HG03558 (cell line): ENCODE measurements around the gene POTEG.
"Not testable (repeated sequence)": the region's sequence is repeated elsewhere in the genome, so short reads cannot be mapped to it uniquely, and the experiment has no call there.

ENCODE experiments used
- ATAC-seq: cut with Tn5 transposase; IDR thresholded peaks from one replicate; pipeline ENCODE4 v1.9.1; 2021; ENCODE audit warnings: moderate number of reproducible peaks; ENCODE audit not compliant: unreplicated experiment; ENCODE audit errors: extremely low read depth

The POTEG gene

DNA sequence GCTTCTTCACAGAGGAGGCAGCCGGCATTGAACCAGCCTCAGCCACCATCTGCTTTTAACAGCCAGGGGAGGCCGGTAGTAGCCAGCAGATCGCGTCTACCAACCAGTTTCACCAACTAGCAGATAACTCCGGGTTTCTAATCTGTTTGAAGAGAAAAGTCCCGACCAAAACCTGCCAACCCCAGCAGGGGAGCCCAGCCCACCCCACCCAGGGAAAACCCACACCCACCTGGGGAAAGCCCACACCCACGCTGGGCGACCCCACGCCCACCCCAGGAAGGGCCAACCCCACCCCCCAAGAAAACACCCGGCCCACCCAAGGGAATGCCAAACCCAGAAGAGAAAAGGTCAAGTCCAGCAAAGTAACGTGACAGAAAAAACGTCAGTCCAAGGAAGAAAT lies at the start of gene POTEG:
TSS of gene POTEG (minus strand) at position 101 of the 400 bp plus-strand sequence. CDS start at position 49, 52 bp downstream.
- not testable (repeated sequence) for ATAC-seq

DNA sequence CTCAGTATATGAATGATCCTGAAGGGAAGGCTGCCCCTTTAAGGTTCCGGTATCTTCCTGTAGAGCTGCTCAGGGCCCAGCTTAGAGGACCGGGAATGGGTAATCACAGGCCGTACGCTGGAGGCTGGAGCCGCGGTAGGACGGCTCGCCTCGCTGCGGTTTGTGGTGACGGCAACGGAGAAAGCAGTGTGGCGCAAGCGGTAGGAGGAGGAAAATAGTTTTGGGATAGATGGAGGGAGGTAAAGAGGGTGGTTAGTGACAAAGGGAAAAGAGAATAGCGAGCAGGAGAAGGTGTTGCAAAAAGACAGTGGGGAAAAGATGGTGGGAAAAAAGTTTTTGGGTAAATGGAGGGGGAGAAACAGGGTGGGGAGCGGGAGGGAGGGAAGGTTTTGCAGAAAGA lies 48.0 kb upstream of the POTEG start:
- ATAC-seq = not testable (repeated sequence)

DNA sequence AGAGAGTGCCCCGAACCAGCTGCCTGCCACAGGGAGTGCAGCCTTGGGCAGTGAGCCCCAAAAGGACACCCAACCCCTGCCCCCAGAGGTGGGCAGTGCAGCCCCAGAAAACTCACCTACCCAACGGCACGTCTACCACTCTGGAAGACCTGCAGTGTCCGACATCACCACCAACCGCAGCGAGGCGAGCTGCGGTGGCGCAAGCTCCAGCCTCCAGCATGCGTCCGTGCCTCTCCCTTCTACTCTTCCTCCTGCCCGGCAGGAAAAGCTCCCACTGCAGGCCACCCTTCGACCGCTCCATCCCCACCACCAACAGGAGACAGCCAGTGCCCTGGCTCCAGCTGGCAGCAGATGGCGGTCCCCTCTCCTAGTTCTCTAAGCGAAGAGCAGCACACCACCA lies 47.3 kb upstream of the POTEG start:
- ATAC-seq = not testable (repeated sequence)

DNA sequence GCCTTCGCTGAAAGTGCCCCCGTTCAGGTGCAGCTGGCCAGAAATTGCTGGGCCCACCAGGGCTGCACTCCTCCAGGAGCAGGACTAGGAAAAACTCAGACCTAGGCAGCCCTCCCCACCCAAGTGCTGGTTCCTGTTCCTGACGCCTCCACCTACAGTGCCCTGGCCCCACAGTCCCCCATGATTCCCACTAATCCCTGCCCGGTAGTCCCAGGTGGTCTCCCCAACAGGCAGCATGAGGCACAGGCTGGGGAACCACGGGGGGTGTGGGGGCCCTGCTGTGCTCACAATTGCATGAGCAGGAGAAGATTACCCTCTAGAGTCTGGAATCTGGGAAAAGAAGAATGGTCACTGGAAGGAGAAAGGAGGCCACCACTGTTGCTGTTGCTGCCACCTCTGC lies 46.4 kb upstream of the POTEG start:
- ATAC-seq = not testable (repeated sequence)

DNA sequence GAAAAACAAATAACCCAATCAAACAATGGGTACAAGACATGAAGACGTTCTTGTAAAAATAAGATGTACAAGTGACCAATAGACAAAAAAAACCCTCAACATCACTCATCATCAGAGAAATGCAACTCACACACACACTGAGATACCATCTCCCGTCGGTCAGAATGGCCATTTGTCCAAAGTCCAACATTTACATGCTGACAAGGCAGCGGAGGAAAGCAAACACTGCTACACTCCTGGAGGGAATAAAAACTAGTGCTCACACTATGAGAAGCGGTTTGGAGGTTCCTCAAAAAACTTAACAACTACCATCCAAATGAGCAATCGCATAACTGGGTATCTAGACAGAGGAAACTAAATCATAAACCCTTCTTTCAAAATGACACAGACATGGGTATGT lies 11.6 kb upstream of the POTEG start:
- ATAC-seq = not testable (repeated sequence)

DNA sequence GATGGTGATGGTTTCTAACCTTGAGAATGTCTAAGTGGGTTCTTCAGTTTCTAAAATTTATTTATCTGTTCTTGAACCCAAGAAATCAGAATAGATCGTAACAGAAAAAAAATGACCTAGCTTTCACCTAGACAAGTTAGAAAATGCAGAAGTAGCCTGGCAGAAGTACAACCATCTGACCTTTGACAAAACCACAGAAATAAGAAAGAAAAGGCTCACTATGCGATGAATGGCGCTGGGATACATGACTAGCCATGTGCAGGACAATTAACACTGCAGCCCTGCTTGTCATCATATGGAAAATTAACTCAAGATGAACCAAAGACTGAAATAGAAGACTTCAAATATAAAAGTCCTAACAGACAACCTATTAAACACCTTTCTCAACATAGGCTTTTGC lies 5.7 kb upstream of the POTEG start:
- not testable (repeated sequence) for ATAC-seq

DNA sequence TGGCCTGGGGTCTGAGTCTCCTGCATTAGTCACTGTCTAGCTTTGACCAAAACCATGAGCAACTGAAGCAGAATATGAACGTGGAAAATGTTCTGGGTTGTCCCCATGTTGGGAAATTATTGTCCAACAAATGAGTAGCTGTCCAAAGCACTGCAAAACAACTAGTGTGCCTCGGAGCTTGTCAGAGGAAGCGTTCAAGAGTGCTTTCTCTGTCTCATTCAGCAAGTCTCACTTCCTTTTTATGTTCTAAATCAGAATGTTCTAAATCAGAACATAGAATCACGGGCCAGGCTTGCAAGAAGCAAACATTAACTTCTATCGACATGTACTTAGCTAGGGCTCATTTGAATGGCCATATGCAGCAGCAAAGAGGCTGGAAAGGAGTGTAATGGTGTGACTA lies 5.1 kb upstream of the POTEG start:
- ATAC-seq = not testable (repeated sequence)

DNA sequence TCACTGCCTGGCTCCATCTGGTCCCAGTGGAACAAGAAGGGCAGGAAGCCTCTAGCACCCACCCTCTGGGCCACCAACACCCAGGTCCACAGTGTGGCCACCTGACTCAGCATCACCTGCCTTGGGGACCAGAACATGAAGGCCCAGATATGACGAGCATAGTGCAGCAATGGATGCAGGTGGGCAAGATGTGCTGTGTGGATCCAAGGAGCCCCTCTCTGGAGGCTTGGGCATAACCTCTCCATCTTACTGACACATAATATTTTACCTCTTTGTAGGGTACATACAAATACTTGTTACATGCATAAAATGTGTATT lies 2.9 kb upstream of the POTEG start:
- ATAC-seq = not testable (repeated sequence)

DNA sequence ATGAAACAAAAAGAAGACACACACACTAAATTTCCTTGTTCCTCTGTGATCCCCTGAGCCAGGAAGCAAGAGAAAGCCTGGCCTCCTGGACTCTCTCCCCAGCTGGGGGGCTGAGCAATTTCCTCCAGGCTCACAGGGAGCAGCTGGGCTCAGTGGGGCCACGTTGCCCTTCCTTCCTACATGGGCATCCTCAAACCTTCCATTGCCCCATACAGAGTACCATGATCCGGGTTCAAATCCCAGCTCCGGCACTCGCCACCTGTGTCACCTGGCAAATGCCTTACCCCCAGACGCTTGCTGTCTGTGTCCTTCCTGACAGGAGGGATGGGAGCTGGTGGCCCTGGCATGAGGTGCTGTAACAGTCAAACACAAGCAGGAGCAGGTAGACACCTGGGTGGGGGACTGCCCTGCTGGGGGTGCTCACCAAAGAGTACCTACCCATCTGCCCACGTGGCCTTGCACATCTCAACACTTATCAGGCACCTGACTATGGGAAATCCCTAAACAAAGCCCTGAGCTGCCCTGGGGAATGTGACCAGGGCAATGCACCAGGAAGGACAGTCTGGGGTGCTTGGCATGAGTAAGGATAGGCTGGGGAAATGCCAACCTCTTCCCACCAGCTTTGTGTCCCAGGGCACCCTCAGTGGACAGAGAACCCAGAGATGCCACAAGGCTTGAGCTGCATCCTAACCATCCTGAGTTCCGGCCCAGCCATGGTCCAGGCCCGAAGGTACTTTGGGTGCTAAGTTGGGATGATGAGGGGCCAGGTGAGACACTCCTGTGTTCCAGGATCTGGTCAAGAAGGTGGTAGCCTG lies 2.4 kb upstream of the POTEG start:
- not testable (repeated sequence) for ATAC-seq

DNA sequence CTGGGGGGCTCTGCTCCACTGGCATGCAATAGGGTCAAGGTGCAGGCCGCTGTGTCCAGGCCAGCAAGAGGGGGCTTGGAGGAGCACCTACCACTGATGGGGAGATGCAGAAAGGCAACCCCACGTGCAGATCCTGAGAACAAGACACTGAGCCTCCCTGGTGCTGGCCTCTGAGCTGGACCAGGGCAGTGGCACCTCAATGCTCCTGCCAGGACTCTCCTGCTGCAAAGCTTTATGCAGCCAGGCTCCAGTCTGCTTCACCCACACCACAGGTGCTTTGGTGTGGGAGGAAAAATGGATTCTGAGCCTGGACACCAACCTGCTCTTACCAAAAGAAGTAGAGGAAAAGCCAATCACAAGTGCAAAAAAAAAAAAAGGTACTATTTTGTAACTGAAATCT lies 1.7 kb upstream of the POTEG start:
- not testable (repeated sequence) for ATAC-seq

DNA sequence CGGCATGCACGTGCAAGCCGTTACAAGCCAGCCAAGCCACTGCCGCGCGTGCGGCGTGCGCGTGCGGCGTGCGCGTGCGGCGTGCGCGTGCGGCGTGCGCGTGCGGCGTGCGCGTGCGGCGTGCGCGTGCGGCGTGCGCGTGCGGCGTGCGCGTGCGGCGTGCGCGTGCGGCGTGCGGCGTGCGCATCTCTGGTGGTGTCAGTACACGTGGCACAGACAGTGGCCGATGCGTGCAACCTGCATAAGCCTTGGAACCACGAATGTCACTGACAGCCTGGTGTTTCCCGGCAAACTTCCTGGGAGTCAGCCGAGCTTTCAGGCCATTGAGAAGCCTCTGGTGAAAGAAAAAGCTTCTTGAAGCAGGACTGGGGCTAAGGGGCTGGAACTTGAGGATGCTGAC lies 750 bp upstream of the POTEG start:
- not testable (repeated sequence) for ATAC-seq

DNA sequence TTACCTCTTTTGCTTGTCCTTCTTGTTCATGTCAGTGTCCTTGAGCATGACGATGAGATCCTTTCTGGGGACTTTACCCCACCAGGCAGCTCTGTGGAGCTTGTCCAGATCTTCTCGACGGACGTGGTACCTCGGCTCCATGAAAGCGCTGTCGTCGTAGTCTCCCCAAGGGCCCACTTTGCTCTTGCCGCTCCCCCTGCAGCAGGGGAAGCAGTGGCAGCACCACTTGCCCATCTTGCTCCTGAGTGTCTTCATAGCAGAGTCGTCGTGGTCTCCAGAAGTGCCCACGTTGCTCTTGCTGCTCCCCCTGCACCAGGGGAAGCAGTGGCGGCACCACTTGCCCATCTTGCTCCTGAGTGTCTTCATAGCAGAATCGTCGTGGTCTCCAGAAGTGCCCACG lies 376 bp downstream of the POTEG start:
- ATAC-seq = not testable (repeated sequence)

DNA sequence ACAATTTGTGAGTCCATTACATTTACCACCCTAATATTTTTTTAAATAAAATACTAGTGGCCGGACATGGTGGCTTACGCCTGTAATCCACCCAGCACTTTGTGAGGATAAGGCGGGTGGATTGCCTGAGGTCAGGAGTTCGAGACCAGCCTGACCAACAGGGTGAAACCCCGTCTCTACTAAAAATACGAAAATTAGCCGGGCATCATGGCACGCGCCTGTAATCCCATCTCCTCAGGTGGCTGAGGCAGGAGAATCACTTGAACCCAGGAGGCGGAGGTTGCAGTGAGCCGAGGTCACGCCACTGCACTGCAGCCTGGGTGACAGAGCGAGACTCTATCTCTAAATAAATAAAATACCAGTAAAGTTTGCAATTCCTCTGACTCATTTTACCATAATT lies 25.6 kb downstream of the POTEG start:
- not testable (repeated sequence) for ATAC-seq

DNA sequence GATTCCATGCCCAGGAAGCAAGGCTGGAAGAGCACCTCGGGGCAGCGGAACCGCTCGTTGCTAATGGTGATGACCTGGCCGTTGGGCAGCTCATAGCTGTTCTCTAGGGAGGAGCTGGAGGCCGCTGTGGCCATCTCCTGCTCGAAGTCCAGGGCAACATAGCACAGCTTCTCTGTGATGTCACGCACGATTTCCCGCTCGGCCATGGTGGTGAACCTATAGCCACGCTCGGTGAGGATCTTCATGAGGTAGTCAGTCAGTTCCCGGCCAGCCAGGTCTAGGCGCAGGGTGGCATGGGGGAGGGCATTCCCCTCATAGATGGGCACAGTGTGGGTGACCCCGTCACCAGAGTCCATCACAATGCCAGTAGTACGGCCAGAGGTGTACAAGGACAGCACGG lies 32.0 kb downstream of the POTEG start:
- not testable (repeated sequence) for ATAC-seq

DNA sequence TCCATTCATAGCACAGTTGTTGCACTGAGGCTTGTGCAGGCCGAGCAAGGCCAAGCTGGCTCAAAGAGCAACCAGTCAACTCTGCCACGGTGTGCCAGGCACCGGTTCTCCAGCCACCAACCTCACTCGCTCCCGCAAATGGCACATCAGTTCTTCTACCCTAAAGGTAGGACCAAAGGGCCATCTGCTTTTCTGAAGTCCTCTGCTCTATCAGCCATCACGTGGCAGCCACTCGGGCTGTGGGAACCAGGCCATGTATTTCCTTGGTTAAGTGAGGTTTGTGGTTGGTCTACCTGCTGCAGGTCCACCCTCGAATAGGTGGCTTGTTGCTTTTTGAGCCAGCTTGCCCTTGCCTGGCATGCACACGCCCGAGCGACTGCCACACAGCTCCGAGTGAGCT lies 39.4 kb downstream of the POTEG start:
- ATAC-seq = not testable (repeated sequence)

DNA sequence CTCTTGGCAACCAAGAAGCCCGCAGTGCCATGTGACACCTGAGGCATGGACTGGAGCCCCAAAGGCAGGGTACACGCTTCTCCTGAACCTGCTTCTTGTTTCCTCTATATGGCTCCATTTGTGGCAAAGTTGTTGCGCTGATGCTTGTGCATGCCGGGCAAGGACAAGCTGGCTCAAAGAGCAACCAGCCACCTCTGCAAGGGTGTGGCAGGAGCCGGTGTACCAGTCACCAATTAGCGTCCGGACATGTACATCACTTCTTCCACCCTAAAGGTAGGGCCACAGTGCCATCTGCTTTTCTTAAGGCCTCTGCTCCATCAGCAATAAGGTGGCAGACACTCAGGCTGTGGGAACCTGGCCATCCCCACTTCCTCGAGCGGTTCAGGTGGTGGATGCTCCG lies 43.9 kb downstream of the POTEG start:
- not testable (repeated sequence) for ATAC-seq

DNA sequence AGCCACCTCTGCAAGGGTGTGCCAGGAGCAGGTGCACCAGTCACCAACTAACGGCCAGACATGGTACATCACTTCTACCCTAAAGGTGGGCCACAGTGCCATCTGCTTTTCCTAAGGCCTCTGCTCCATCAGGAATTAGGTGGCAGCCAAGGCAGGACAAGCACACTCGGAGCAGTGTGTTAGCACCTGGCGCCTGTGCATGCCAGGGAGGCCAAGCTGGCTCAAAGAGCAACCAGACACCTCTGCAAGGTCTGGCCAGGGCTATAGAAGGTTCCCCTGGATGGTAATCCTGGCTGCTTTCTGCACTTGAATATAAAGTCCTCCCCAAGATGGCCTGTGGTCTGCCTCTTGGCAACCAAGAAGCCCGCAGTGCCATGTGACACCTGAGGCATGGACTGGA lies 45.4 kb downstream of the POTEG start:
- ATAC-seq = not testable (repeated sequence)

DNA sequence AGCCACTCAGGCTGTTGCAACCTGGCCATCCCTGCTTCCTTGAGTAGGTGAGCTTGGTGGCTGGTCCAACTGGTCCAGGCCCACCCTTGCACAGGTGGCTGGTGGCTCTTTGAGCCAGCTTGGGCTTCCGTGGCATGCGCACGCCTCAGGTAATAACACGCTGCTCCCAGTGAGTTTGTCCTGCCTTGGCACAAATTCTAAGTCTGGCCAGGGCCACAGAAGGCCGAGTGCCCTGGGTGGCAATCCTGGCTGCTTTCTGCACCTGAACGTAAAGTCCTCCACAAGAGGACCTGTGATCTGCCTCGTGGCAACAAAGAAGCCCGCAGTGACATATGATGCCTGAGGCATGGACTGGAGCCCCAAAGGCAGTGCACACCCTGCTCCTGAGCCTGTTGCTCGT lies 47.1 kb downstream of the POTEG start:
- not testable (repeated sequence) for ATAC-seq

DNA sequence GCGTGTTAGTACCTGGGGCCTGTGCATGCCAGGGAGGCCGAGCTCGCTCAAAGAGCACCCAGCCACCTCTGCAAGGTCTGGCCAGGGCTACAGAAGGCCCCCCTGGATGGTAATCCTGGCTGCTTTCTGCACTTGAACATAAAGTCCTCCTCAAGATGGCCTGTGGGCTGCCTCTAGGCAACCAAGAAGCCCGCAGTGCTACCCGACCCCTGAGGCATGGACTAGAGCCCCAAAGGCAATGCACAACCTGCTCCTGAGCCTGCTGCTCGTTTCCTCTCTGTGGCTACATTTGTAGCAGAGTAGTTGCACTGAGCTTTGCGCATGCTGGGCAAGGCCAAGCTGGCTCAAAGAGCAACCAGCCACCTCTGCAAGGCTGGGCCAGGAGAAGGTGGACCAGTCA lies 47.8 kb downstream of the POTEG start:
- not testable (repeated sequence) for ATAC-seq

DNA sequence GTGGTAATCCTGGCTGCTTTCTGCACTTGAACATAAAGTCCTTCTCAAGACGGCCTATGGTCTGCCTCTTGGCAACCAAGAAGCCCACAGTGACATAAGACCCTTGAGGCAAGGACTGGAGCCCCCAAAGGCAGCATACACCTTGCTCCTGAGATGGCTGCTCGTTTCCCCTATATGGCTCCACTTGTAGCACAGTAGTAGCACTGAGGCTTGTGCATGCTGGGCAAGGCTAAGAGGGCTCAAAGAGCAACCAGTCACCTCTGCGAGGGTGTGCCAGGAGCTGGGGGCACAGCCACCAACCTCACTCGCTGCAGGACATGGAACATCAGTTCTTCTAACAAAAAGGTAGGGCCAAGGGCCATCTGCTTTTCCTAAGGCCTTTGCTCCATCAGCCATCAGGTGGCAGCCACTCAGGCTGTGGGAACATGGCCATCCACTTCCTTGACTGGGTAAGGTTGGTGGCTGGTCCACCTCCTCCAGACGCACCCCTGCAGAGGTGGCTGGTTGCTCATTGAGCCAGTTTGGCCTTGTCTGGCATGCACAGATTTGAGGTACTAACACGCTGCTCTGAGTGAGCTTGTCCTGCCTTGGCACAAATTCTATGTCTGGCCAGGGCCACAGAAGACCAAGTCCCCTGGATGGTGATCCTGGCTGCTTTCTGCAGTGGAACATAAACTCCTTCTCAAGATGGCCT lies 49.9 kb downstream of the POTEG start:
- not testable (repeated sequence) for ATAC-seq

DNA sequence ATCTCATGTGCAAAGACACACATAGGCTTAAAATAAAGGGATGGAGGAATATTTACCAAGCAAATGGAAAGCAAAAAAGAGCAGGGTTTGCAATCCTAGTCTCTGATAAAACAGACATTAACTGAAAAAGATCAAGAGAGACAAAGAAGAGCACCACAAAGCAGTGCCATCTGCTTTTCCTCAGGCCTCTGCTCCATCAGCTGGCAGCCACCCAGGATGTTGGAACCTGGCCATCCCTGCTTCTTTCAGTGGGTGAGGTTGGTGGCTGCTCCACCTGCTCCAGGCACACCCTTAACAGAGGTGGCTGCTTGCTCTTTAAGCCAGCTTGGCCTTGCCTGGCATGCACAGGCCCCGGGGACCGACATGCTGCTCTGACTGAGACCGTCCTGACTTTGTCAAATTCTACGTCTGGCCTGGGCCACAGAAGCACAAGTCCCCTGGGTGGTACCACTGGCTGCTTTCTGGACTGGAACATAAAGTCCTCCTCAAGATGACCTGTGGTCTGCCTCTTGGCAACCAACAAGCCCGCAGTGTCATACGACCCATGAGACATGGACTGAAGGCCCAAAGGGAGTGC lies 51.0 kb downstream of the POTEG start:
- not testable (repeated sequence) for ATAC-seq
